HG02970 (cell line): ENCODE data around the gene HES5.
"Not testable (repeated sequence)": the region's sequence is repeated elsewhere in the genome, so short reads cannot be mapped to it uniquely, and the experiment has no call there.

ENCODE experiments used
- ATAC-seq: cut with Tn5 transposase; IDR thresholded peaks from one replicate; pipeline ENCODE4 v1.9.1; 2021; ENCODE audit warnings: mild to moderate bottlenecking, moderate library complexity, moderate number of reproducible peaks; ENCODE audit not compliant: unreplicated experiment, low FRiP score

Gene HES5

DNA sequence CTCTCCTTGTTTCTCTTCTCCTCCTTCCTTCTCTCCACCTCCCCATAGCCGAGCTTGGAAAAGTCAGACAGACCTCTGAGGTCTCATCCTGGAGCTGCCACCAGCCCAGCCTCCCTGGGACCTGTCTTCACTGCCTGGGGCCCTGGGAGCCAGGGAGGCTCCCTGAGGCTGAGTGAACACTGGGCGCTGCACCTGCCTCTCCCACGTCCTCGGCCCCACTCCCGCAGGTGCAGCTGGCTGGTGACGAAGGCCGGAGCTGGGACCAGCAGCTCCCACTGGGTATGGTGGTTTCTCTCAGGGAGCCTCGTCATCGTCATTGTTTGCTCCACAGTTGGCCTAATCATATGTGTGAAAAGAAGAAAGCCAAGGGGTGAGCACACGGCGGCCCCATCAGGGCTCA is 31.4 kb upstream of the HES5 start:
- ATAC-seq, result no peak

DNA sequence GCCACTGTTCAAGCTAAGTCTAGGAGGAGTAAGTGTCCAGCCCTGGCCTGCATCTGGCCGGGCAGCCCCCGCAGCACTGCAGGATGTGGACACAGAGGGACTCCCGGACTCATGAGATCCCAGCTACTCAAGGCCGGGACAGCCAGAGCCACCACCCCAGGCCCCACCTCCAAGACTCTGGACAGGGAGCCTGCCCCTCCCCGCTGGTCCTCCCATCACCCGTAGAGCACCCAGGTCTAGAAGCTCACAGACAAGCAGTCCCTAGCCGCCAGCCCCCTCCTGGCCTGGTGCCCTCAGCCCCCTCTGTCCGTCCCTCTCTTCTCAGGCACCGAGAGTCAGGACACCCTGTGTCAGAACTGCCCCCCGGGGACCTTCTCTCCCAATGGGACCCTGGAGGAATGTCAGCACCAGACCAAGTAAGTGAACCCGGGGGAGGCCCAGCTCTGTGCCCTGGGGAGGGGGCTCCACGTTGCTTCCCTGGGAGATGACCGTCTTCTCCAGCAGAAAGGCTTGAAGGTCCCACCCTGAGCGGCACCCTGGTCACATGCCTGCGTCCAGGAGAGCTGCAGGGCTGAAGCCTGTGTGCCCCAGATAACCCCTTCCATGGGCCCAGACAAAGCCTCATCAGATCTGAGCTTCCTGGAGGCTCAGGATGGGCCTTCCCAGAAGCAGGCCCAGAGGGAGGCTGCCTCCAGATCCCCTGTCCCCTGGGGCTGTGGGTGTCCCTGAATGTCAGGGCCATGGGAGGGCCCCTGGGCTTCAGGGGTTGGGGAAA is 30.4 kb upstream of the HES5 start:
- ATAC-seq, result no peak

DNA sequence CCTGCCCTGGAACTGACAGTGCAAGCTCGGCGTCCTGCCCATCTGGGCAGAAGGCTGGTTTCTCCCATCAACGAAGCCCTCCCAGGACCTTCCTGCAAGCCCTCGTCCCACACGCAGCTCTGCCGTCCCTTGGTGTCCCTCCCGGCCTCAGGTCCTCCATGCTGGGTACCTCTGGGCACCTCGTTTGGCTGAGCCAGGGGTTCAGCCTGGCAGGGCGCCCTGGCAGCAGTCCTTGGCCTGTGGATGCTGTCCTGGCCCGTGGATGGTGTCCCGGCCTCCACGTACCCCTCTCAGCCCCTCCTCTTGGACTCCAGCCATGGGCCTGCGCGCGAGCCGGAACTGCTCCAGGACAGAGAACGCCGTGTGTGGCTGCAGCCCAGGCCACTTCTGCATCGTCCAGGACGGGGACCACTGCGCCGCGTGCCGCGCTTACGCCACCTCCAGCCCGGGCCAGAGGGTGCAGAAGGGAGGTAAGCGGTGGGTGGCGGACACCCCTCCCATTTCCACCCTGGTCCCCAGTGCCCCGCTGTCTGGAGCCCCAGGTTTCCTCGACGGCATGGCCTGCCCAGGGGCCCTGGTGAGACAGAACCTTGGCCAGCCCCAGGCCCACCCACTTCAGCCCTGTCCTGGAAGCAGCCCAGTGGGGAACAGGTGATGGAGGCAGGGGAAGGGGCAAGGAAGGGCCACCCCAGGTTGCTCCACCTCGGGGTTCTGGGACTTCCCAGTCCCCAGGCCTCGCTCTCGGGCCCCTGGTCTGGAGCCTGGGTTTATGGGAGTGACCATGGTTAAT is 29.6 kb upstream of the HES5 start:
- no peak for ATAC-seq

DNA sequence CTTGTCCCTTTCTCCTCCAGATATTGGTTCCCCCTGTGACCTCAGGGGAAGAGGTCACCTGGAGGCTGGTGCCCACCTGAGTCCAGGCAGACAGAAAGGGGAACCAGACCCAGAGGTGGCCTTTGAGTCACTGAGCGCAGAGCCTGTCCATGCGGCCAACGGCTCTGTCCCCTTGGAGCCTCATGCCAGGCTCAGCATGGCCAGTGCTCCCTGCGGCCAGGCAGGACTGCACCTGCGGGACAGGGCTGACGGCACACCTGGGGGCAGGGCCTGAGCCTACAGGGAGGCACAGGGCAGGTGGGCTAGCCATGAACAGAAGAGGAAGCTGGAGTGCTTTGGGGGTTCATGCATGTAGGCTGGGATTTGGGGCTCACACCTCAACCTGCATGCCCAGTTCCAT is 28.8 kb upstream of the HES5 start:
- ATAC-seq, result no peak

DNA sequence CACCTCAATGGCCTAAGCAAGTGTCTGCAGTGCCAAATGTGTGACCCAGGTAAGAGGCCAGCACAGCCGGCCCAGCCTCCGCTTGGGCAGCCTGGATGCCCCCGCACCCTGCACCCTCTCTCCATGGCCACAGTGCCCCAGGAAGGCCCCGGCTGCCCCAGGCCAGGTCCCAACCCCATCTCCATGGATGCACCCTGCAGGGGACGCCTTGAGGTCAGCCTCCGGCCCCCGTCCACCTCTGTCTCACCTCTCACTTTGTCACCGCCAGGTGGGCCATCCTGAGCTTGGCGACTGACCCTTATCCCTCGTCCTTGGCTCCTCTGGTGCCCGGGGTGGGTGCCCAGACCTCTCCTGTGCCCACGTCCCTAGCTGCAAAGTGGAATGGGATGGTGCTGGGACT is 28.4 kb upstream of the HES5 start:
- ATAC-seq, result no peak

DNA sequence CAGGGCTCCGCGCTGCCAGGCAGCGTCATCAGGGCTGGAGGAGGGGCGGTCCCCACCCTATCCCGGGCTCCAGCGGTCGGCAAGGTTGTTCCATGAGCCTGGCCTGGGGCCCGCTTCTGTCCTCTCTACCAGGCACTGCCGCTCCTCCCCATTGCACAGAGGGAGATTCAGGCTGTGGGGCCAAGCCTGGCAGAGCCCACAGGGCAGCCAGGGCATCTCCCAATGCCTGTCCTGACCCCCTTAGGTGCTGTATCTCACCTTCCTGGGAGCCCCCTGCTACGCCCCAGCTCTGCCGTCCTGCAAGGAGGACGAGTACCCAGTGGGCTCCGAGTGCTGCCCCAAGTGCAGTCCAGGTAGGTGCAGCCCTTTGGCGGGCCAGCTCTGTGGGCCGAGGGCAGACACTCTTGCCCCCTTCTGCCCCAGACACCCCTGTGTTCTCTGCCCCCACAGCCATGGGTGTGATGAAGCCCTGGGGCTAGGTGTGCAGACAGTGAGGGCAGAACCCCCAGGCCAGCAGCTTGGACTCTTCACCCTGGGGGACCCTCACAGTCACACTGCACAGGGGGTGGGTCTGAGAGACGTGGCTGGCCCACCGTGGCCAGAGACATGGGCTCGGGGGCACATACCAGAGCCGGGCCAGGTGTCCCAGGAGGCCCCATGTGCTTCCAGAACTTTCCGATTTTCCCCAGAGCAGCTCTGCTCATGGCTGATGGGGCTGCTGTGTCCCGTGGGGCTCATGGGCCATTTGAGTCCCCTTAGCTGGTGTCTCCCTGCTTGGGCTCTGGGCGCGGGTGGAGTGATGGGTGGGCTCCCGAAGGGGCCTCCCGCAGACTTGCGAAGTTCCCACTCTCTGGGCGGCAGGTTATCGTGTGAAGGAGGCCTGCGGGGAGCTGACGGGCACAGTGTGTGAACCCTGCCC is 27.7 kb upstream of the HES5 start:
- ATAC-seq, result no peak

DNA sequence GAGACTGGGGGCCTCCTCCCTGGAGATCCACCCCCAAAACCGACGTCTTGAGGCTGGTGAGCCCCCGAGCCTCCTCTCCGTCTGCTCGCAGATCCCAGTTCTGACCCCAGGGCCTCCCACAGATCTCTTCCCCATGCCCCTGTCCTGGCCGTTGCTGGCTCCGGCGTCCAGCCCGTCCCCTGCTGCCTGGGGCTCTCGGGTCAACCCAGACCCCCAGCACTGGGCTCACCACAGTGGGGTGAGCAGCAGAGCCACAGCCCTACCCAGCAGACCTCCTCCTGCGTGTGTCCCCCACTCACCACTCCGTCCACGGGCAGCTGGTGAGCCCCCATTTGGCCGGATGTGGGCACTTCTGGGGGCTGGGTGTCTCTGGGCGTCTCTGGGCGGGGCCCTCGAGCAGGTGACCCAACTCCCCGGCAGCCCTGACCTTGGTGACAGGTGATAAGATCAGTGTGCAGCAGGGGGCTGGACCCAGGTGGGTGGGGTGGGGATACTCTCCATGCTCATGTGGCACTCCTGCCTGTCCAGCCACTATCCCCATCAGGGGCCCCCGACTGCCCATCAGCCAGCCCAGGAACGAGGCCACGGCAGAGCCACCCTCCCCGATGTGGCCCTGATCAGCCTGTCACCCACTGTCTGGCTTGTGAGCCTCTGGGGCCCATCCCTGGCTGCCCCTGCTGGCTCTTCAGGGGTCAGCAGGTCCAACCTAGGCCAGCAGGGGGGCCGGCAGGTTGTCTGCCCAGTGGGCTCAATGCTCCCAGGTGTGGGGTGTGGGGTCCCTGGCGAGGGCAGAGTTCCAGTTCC is 26.8 kb upstream of the HES5 start:
- ATAC-seq, result no peak

DNA sequence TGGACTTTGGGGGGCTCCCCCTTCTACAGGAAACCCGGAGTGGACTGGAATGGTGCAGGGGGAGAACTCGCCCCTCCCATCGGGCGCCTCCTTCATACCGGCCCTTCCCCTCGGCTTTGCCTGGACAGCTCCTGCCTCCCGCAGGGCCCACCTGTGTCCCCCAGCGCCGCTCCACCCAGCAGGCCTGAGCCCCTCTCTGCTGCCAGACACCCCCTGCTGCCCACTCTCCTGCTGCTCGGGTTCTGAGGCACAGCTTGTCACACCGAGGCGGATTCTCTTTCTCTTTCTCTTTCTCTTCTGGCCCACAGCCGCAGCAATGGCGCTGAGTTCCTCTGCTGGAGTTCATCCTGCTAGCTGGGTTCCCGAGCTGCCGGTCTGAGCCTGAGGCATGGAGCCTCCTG is 26.2 kb upstream of the HES5 start, which contains the start of gene TNFRSF14:
TSS of gene TNFRSF14 (plus strand) at position 95 of the 401 bp plus-strand sequence. CDS start at position 389, 294 bp downstream.
- ATAC-seq, result peak; percentile 23

DNA sequence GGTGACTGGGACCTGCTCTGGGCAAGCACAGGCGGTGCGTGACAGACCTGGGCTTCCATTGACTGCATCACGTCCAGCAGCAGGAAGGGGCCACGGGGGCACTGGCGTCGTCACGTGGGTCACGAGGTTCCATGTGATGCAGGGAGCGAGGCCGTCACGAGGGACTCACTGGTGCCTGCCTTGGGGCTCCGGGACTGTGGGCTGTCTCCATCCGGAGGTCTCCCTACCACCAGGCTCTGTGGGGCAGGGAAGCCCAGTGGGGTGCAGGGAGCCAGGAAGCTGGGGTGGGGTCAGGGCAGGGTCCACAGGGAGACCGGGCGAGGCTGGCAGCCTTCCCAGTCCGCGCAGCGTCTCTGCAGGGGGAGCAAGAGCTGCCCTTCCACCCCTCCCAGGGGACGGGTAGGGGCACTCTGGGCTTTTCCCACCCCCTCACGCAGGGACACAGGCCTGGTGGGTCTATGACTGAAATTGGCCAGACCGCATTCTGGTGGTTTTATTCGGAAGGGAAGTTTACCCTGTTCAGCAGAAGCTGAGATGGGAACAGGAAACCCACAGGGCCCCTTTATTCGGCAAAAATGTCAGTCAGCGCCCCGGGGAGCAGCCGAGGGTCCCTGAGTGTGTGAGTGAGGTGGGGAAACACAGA is 25.7 kb upstream of the HES5 start:
- peak; percentile 32 for ATAC-seq

DNA sequence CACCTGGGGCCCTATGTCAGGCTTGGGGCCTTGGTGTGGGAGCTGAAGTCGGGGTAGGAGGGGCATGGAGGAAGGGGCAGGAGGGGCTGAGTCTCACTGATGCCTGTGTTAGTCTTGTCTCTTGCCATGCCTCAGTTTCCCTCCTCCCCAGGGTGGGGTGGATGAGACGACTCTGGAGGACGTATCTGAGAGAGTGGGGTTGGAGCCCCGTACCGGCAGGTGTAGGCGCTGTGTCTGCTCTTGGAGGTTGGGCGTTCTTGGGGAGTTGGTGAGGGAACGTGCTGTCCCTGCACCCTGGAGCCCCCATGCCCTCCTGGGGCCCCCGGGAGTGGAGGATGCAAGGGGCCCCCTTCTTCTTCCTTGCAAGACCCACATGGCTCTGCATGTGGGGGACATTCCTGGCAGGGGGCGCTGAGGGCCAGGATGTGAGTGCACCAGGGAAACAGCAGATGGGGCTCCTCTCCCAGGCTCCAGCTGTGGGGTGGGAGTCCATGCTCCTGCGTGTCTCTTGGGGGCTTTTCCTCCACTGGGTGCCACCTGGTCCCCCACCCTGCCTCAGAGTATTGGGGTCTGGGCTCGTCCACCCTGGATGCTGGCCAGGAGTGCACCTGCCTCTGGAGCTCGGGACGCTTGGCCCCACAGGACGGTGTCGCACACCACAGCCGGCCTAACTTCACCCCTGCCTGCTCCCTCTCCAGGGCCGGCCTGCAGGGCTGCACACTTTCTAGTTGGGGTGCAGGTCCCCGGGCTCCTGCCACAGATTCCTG is 24.7 kb upstream of the HES5 start:
- ATAC-seq, result no peak

DNA sequence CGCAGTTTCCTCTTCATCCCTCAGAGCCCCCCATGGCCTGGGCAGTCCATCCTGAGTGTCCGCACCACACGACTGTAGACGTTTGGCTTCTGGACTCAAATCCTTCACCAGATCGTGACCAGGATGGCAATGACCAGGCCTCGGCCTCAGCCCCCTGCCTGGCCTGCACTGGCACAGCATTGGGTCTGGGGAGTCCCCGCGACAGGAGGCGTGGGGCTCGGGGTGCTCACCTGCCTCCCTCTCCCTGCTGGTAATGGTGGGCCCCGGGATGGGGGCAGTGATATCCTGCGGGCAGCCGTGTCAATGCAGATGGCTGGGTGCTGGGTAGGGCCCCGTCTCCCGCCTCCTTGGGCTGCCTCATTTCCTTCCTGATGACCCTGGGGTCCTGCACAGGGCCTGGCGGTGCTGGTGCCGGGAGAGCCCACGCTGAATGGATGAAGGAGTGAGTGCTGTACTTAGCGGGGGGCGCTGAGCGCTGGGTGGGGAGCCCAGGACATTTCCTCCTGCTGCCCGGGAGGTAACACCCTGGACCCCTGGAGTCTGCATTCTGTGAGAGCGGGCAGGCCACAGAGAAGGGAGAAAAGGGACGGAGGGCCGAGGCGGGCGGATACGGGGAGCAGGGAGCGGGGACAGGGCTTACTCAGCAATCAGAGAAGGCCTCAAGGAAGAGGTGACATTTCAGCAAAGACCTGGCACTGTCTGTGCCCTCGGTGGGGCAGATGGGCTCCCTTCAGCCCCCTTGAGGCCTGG is 24.0 kb upstream of the HES5 start:
- no peak for ATAC-seq

DNA sequence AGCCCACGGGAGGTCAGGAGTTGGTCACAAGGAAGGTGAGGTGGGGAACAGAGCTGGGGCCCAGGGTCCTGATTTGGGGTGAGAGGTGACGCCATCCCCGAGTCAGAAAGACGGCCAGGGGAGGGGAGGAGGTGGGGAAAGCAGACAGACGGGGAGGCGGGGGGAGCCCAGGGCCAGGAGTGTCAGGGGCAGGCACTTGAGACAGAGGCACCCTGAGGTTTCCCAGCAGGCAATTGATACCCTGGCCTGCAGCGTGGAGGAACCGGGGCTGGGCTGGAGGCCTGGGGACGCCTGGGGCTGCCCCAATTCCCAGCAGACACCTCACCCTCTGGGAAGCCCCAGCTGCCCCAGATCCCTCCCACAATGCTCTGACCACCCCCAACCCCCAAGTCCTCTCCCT is 23.0 kb upstream of the HES5 start:
- ATAC-seq, result not testable (repeated sequence)

DNA sequence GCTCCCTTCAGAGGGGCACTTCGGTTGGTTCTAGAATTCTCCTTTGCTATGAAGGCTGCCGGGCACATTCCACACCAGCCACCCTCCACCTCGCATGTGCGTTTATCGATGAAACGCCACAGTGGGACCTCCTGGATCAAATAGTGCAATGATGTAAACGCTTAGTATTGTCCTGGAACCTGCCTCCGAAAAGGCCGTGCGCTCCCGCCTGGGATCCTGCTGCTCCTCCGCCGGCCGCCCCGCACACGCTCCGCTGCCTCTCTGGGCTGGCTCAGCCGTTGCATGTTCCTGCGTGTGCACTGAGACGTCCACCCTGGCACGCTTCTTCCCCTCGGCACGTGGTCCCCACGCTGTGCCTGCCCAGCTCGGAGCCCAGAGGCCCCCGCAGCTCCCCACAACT is 22.1 kb upstream of the HES5 start:
- ATAC-seq, result no peak

DNA sequence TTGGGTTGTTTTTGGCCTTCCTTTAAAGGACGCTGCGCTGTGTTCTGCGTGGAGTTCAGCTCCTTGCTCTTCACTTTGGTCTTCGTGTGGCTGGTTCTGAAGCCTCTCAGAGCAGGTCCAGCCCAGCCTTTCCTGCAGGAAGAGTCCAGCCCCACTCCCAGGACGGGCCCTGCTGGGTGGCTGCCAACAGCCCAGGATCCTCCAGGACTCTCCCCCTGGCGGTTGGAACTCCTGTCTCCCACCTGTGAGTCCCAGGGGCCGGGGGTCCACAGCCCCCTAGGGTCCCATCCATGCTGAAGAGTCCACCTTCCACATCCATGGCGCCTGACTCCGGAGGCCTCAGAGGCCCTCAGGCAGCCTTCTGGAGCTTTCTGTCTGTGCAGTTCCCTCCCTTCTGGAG is 21.5 kb upstream of the HES5 start:
- not testable (repeated sequence) for ATAC-seq

DNA sequence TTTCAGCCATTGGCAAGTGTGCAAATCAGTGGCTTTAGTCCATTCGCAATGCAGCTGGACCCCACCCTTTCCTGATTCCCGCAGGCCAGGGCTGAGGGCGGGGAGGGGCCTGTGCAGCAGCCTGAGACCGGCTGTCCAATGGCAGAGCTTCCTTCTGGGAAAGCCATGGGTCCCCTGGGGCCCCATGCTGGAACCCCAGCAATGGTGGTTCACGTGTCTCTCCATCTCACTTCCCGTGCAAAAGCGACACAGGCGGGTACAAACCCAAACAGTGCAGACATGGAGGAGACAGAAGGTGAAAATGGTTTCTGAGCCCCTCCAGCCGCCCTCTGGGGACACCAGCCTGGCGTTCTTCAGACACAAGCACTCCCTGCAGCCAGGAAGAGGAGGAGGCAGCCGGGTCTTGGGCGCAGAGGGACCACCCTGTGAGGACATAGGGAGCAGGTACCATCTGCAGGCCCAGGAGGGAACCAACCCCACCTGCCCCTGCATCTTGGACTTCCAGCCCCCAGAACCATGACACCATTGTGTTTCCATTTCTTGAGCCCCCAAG is 20.3 kb upstream of the HES5 start:
- ATAC-seq, result not testable (repeated sequence)

DNA sequence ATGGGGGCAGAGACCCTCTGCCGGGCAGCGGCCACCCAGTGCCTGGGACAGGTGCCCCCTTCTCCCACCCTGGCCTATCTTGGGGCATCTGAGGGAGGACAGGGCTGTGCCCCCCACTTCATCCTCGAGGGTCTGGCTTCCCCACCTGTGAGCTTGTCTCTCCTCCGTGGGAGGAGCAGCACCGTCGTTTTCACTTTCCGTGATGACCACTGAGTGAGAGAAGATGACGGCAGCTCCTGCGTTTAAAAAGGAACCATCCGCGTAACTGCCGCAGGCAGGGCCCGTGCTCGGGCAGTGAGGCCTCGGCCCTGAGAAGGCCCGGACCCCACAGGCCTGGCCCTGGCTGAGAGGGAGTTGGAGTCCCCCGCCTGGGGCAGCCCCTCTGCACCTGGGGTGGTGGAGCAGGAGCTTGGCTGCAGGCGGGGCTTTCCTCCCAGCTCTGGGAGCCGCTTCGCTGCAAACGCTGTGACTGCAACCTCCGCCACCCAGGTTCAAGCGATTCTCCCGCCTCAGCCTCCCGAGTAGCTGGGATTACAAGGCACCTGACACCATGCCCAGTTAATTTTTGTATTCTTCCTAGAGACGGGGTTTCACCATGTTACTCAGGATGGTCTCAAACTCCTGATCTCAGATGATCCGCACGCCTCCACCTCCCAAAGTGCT is 19.4 kb upstream of the HES5 start:
- ATAC-seq, result not testable (repeated sequence)

DNA sequence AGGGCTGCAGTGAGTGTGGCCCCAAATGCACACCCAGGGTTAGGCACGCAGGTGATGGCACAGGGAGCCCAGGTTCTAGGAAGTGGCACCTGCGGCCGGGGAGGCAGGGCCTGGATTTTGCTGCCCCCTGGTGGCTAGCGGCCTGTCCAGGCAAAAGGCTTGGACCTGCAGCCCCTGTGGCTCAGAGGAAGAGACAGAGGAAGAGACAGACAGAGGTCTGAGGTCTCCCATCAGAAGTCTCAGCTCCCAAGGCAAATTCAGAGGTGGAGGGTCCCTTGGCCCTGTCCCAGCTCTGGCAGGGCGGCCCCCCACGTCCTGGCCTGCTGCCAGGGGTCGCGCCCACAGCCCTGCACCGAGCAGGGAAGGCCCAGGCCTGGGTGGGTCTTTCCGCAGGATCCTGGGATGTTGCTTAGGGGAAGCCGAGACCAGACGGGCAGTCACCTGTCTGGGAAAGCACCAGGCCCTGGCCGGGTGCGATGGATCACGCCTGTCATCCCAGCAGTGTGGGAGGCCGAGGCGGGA is 18.1 kb upstream of the HES5 start:
- peak; percentile 23 for ATAC-seq
